Esophagus muscularis mucosa (tissue), 4 donors: ENCODE data around the gene TMEM242. TPM values are rescaled to one million over a fixed set of nuclear protein-coding genes. Genes with fewer than 3 reads are reported as not detected.

Experiments
- DNase-seq: peaks from one replicate; pipeline ENCODE4 v3.0.0-alpha.2; 2017; ENCODE audit errors: extremely low spot score
- H3K27ac ChIP-seq, 4 donors: fragments of 200-600 bp; sonication (generic); replicated peaks in 1 of 4; 1 replicate in 3 of 4; 2 replicates in 1 of 4; pipeline ENCODE4 v1.5.1; 2016 to 2019; ENCODE audit warnings: mild to moderate bottlenecking in 1 of 4
- H3K27me3 ChIP-seq, 4 donors: fragments of 200-600 bp; sonication (generic); one replicate each; pipeline versions ENCODE4 v1.5.1 to v1.6.0; 2016 to 2019
- H3K36me3 ChIP-seq, 4 donors: fragments of 200-600 bp; sonication (generic); one replicate each; pipeline ENCODE4 v1.5.1; 2016 to 2019
- H3K4me1 ChIP-seq, 4 donors: fragments of 200-600 bp; sonication (generic); one replicate each; pipeline ENCODE4 v1.5.1; 2016 to 2019
- H3K4me3 ChIP-seq, 4 donors: fragments of 200-600 bp; sonication (generic); 1 replicate in 2 of 4; 2 replicates in 2 of 4; pipeline ENCODE4 v1.5.1; 2016 to 2019; ENCODE audit warnings: mild to moderate bottlenecking in 4 of 4, moderate library complexity in 1 of 4
- H3K9me3 ChIP-seq, 4 donors: fragments of 200-600 bp; sonication (generic); 1 replicate in 3 of 4; 2 replicates in 1 of 4; pipeline ENCODE4 v1.5.1; 2016 to 2019
- EP300 ChIP-seq: sonication (generic); formaldehyde crosslinking; IDR thresholded peaks from one replicate; pipeline ENCODE4 v1.6.1; 2017; ENCODE audit warnings: antibody characterized with exemption
- POLR2A ChIP-seq: fragments of 450-650 bp; IDR thresholded peaks from one replicate; pipeline ENCODE4 v1.6.1; 2017; ENCODE audit warnings: antibody characterized with exemption, moderate library complexity, mild to moderate bottlenecking, low read depth
- POLR2AphosphoS5 ChIP-seq, 2 donors: sonication (generic); formaldehyde crosslinking; IDR thresholded peaks; one replicate each; pipeline ENCODE4 v1.6.1; 2017; ENCODE audit warnings: antibody characterized with exemption in 2 of 2
- WGBS: methylation state at CpG from one replicate; pipeline ENCODE4 v1.1.5; 2018; 5-methylcytosine and 5-hydroxymethylcytosine counted together
- intact Hi-C: fragments of 100-400 bp; cut with DNase I; formaldehyde crosslinking; loops from one replicate; pipeline ENCODE4 v1.15.1; 2023
- total RNA-seq, 4 donors: library from RNA; depleted of rRNA; stranded (reverse); fragments of >200 nt; gene quantifications; one replicate each; pipeline versions ENCODE4 v1.1.0 to v1.2.1, GENCODE V29; 2016
- TF ChIP-seq, protein P1 (sequence below), 3 experiments: fragments of 200-600 bp in 2 of 3; fragments of 450-650 bp in 1 of 3; sonication (generic) in 2 of 3; IDR thresholded peaks; one replicate each; pipeline ENCODE4 v1.5.1; 2017 to 2019; ENCODE audit warnings: antibody characterized with exemption in 3 of 3, mild to moderate bottlenecking in 2 of 3, moderate library complexity in 1 of 3

The TMEM242 gene
- total RNA-seq, 4 donors from 2014 or later, result 6.1 to 10.1 (median 8.0) TPM

DNA sequence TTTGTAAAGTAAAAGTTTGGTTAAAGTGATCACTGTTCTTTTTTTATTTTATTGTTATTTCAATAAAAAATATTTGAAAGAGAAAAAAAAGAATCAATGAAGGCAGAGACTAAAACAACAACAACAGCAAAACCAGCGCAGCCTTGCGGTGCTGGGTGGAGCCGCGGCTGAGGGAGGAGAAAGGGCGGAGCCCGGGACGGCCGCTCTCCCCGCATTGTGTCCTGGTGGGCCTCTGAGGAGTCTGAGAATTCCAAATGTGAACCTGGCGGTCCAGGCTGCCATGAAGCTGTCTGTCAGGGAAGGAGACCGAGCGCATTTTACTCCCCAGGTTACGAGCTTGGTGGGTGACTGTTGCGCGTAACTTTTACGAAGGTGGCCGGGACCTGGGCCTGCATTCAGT lies 43.2 kb downstream of the TMEM242 start:
- no peak overlapping the region for H3K27ac ChIP-seq
- WGBS, result 71% methylated on average over 17 of the region's 17 CpGs
- H3K36me3 ChIP-seq, result no peaks in the 10 kb centered on the region
- intact Hi-C loops, result no loop called here
- TF ChIP-seq POLR2AphosphoS5 (IDR thresholded peaks at IDR 0.05), result no peak
- TF ChIP-seq, protein P1, sequence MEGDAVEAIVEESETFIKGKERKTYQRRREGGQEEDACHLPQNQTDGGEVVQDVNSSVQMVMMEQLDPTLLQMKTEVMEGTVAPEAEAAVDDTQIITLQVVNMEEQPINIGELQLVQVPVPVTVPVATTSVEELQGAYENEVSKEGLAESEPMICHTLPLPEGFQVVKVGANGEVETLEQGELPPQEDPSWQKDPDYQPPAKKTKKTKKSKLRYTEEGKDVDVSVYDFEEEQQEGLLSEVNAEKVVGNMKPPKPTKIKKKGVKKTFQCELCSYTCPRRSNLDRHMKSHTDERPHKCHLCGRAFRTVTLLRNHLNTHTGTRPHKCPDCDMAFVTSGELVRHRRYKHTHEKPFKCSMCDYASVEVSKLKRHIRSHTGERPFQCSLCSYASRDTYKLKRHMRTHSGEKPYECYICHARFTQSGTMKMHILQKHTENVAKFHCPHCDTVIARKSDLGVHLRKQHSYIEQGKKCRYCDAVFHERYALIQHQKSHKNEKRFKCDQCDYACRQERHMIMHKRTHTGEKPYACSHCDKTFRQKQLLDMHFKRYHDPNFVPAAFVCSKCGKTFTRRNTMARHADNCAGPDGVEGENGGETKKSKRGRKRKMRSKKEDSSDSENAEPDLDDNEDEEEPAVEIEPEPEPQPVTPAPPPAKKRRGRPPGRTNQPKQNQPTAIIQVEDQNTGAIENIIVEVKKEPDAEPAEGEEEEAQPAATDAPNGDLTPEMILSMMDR (IDR thresholded peaks at IDR 0.05), result no peak
- no peak for TF ChIP-seq POLR2A
- TF ChIP-seq EP300, result no peak
- no peak for DNase-seq
- peaks cover 3 to 4% (median 4%) of the 10 kb centered on the region in 4 donors for H3K4me1 ChIP-seq
- H3K9me3 ChIP-seq, result no peaks in the 10 kb centered on the region
- no peaks in the 10 kb centered on the region for H3K27me3 ChIP-seq
- no peak overlapping the region for H3K4me3 ChIP-seq

DNA sequence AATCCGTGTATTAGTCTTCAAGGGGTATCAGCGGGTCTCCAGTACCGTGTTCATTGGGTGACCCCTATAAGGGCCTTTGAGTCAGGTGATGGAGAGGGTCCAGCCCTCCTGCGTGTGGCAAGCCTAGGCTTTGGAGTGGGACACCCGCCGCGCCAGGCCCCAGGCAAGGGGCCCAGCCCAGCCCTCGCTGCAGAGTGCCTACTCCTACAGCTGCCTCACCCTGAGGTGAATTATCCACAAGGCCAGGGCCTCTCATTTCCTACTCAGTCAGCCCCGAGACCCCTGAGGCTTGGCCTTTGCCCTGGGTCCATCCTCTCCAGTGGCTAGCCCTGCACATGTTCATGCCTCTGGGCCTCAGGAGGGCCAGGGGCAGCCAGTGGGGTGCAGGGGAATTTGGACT lies 45.1 kb downstream of the TMEM242 start:
- Histone ChIP-seq H3K27me3 (no peaks in the 10 kb centered on the region), H3K36me3 (no peaks in the 10 kb centered on the region), H3K4me1 (peaks cover 12 to 23% (median 20%) of the 10 kb centered on the region in 4 donors), H3K4me3 (no peak overlapping the region), H3K27ac (no peak overlapping the region), H3K9me3 (no peaks in the 10 kb centered on the region)
- intact Hi-C loops, result no loop called here
- DNase-seq, result no peak
- WGBS, result 97% methylated on average over 7 of the region's 9 CpGs
- TF ChIP-seq, protein P1 (IDR thresholded peaks at IDR 0.05), result no peak
- TF ChIP-seq POLR2AphosphoS5 (IDR thresholded peaks at IDR 0.05), result no peak

DNA sequence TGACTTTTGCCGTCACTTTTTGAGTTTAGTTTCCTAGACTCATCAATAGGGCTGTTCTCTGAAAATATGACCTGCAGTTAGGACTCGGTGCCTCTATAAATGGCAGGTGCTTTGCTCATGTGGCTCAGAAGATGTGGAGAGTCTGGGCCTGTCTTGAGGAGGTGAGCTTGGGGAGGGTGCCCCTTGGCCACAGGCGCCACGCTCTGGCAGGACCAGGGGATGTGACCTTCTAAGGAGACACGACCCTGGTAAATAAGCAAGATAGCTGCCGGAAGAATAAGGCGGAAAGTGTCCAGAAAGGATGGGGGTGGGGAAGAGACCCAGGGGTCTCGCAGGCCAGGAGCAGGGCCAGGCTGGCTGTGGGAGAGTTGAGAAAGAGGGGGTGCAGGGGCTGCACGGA lies 46.6 kb downstream of the TMEM242 start:
- no peak for DNase-seq
- no peaks in the 10 kb centered on the region for H3K36me3 ChIP-seq
- intact Hi-C loops, result no loop called here
- 91% methylated on average over 9 of the region's 9 CpGs for WGBS
- H3K4me1 ChIP-seq, result peaks cover 15 to 27% (median 21%) of the 10 kb centered on the region in 4 donors
- no peaks in the 10 kb centered on the region for H3K27me3 ChIP-seq
- TF ChIP-seq, protein P1 (IDR thresholded peaks at IDR 0.05), result no peak
- TF ChIP-seq POLR2A, result no peak
- TF ChIP-seq POLR2AphosphoS5 (IDR thresholded peaks at IDR 0.05), result no peak
- TF ChIP-seq EP300, result no peak
- no peak overlapping the region for H3K4me3 ChIP-seq
- no peak overlapping the region for H3K27ac ChIP-seq
- no peaks in the 10 kb centered on the region for H3K9me3 ChIP-seq

DNA sequence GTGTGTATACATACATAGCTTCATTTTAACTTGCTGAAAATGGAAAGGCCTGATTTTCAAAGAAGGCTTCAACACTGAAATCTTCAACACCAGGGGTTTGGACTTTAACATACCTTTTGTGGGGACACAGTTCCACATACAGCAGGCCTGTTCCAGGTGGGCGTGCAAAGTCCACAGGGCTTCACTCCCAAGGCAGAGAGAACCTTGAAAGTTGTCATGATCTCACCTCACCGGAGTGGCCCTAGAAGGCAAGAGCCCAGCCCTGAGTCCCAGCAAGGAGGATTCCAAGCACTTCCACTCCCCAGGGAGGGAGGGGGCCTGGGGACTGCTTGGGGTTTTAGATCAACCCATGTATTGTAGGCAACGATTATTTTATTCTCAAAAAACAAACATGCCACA lies 47.2 kb downstream of the TMEM242 start:
- H3K4me3 ChIP-seq, result no peak overlapping the region
- peaks cover 15 to 27% (median 21%) of the 10 kb centered on the region in 4 donors for H3K4me1 ChIP-seq
- no peaks in the 10 kb centered on the region for H3K27me3 ChIP-seq
- H3K36me3 ChIP-seq, result no peaks in the 10 kb centered on the region
- DNase-seq, result no peak
- 88% methylated on average over 3 of the region's 3 CpGs for WGBS
- no peaks in the 10 kb centered on the region for H3K9me3 ChIP-seq
- H3K27ac ChIP-seq, result no peak overlapping the region
- intact Hi-C loops, result no loop called here
- no peak for TF ChIP-seq POLR2A
- no peak for TF ChIP-seq EP300
- TF ChIP-seq, protein P1 (IDR thresholded peaks at IDR 0.05), result no peak
- no peak for TF ChIP-seq POLR2AphosphoS5 (IDR thresholded peaks at IDR 0.05)
